Measurements from ENCODE around the gene IGBP1. TPM values are rescaled to one million over a fixed set of nuclear protein-coding genes. Genes with fewer than 3 reads are reported as not detected.

Gene IGBP1
- total RNA-seq, 1 donor from 2014 or later: 43.2 TPM

DNA sequence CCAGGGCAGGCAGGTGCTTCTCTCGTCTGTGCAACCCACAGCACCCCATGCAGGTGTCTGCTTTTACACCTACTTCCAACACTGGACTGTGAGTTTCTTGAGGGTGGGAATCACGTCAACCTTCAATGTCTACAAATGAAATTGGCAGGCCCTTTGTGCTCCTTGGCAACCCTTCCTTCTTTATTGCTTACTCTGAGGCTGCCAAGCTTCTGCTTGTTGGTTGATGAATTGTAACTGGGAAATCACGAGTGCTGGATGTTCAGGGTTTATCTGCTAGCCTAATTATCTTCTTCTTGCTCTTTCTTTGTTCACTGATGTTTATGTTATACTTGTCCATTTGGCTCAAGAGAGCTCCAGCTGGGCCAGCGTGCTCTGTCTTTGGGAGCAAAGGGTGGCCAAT lies 41.5 kb downstream of the IGBP1 start:
- no peaks in the 10 kb centered on the region for H3K9me3 ChIP-seq
- no peak overlapping the region for H3K27ac ChIP-seq
- no peak for TF ChIP-seq POLR2A (IDR thresholded peaks at IDR 0.05)
- no peak for TF ChIP-seq POLR2AphosphoS5 (IDR thresholded peaks at IDR 0.05; ENCODE audit: insufficient read depth in 1 of 2, low read depth in 1 of 2)
- TF ChIP-seq, protein P1, sequence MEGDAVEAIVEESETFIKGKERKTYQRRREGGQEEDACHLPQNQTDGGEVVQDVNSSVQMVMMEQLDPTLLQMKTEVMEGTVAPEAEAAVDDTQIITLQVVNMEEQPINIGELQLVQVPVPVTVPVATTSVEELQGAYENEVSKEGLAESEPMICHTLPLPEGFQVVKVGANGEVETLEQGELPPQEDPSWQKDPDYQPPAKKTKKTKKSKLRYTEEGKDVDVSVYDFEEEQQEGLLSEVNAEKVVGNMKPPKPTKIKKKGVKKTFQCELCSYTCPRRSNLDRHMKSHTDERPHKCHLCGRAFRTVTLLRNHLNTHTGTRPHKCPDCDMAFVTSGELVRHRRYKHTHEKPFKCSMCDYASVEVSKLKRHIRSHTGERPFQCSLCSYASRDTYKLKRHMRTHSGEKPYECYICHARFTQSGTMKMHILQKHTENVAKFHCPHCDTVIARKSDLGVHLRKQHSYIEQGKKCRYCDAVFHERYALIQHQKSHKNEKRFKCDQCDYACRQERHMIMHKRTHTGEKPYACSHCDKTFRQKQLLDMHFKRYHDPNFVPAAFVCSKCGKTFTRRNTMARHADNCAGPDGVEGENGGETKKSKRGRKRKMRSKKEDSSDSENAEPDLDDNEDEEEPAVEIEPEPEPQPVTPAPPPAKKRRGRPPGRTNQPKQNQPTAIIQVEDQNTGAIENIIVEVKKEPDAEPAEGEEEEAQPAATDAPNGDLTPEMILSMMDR (IDR thresholded peaks at IDR 0.05): no peak
- no peaks in the 10 kb centered on the region for H3K36me3 ChIP-seq
- DNase-seq (ENCODE audit: extremely low spot score in 2 of 2): no peak
- no peak overlapping the region for H3K4me3 ChIP-seq
- intact Hi-C loops (cut with DNase I): no loop called here
- H3K4me1 ChIP-seq: no peaks in the 10 kb centered on the region
- no peaks in the 10 kb centered on the region for H3K27me3 ChIP-seq

DNA sequence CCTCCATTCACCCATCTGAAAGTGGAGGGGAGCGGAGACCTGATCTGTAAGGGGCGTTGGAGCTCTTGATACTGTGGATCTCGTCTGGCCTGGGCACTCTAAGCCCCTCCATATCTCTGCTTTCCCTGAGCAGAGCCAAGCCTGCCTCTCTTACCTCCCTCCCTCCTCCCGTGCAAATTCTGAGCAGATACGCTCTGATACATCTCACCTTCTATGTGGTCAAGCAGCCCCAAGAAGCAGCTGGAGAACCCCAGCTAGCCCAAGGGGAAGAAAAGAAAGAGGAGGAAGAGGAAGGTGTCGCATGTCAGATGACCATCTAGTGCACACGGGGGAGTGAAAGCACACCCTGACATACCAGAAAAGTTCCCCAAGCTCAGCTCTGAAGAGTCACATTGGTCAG lies 42.1 kb downstream of the IGBP1 start:
- Histone ChIP-seq H3K36me3 (no peaks in the 10 kb centered on the region), H3K9me3 (no peaks in the 10 kb centered on the region), H3K4me3 (no peak overlapping the region), H3K4me1 (no peaks in the 10 kb centered on the region), H3K27ac (no peak overlapping the region), H3K27me3 (no peaks in the 10 kb centered on the region)
- intact Hi-C loops (cut with DNase I): no loop called here
- TF ChIP-seq, protein P1 (IDR thresholded peaks at IDR 0.05): no peak
- TF ChIP-seq POLR2A (IDR thresholded peaks at IDR 0.05): no peak
- no peak for DNase-seq (ENCODE audit: extremely low spot score in 2 of 2)

DNA sequence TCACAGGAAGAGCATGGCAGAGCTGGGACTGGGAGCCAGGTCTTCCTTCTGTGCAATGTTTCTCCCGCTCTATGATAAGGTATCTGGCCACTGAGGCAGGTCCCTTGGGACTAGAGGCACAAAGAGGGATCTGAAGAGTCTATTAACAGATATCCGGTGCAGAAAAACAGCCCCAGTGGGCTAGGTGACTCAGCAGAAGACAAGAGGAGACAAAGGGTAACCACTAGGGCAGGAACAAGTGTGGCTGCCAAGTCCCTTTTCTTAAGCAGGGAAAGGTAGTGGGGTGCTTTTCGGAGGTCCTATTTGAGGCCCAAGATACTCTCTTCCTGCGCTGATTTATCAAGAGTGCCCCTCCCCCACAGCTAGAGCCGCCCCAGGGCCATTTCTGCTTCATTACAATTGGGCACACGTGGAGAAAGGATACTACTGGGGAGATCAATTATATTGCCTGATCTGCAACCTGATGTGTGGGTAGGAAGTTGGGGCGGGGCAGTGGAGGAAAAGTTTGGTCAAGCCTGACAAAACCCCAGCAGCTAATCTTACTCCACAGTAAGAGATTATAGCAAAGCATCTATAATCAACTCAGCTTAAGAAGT lies 43.8 kb downstream of the IGBP1 start, which contains the start of gene DGAT2L6:
DGAT2L6 (plus strand) TSS at position 546 of the 596 bp plus-strand sequence. CDS start 100 bp downstream, outside the sequence.
- H3K36me3 ChIP-seq: no peaks in the 10 kb centered on the region
- no peak for TF ChIP-seq POLR2AphosphoS5 (IDR thresholded peaks at IDR 0.05; ENCODE audit: insufficient read depth in 1 of 2, low read depth in 1 of 2)
- TF ChIP-seq POLR2A (IDR thresholded peaks at IDR 0.05): no peak
- TF ChIP-seq, protein P1 (IDR thresholded peaks at IDR 0.05): no peak
- DNase-seq (ENCODE audit: extremely low spot score in 2 of 2): no peak
- no peaks in the 10 kb centered on the region for H3K4me1 ChIP-seq
- intact Hi-C loops (cut with DNase I): no loop called here
- no peaks in the 10 kb centered on the region for H3K9me3 ChIP-seq
- no peak within 1 kb of the TSS for H3K27ac ChIP-seq
- no peaks in the 10 kb centered on the region for H3K27me3 ChIP-seq
- no peak within 1 kb of the TSS for H3K4me3 ChIP-seq

DNA sequence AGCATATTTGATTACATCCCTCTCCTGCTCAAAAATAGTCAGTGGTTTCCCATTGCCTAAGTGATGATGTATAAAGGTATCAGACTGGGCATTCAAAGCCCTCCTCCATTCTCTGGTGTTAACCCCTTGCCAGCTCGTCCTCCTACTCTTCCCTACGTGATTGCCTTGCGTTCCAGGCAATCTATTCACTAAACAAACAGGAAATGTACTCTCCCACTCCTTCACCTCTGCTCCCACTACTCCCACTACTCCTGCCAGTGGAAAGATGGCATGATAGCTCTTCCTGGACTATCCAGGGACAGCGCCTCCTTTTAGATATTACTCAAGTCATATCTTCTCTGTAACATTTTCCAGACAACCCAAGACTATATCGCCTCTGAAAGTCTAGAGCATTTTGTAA lies 49.8 kb downstream of the IGBP1 start:
- Histone ChIP-seq H3K27ac (no peak overlapping the region), H3K9me3 (no peaks in the 10 kb centered on the region), H3K4me1 (no peaks in the 10 kb centered on the region), H3K36me3 (no peaks in the 10 kb centered on the region), H3K4me3 (no peak overlapping the region), H3K27me3 (no peaks in the 10 kb centered on the region)
- TF ChIP-seq, protein P1 (IDR thresholded peaks at IDR 0.05): no peak
- no peak for TF ChIP-seq POLR2AphosphoS5 (IDR thresholded peaks at IDR 0.05; ENCODE audit: insufficient read depth in 1 of 2, low read depth in 1 of 2)
- DNase-seq (ENCODE audit: extremely low spot score in 2 of 2): no peak
- intact Hi-C loops (cut with DNase I): no loop called here

DNA sequence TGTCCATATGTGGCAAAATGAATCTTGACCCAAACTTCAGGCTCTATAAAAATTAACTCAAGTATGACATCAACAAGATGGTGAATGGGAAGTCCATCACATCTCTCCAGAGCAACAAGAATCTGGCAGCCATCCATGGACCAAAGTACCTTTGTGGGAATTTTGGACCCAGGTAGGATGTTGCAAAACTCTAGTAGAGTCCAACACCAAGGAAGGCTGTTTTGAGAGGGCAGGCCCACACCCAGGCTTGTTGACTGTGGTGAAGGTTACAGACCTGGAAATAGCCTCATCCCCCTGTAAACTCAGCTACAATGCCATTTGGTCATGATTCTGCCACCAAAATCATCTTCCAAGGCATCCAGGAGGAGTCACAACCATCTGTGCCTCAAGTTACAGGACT lies 57.0 kb downstream of the IGBP1 start:
- no peaks in the 10 kb centered on the region for H3K4me1 ChIP-seq
- H3K4me3 ChIP-seq: no peak overlapping the region
- intact Hi-C loops (cut with DNase I): no loop called here
- H3K9me3 ChIP-seq: no peaks in the 10 kb centered on the region
- H3K36me3 ChIP-seq: no peaks in the 10 kb centered on the region
- TF ChIP-seq POLR2A (IDR thresholded peaks at IDR 0.05): no peak
- no peak for TF ChIP-seq POLR2AphosphoS5 (IDR thresholded peaks at IDR 0.05; ENCODE audit: insufficient read depth in 1 of 2, low read depth in 1 of 2)
- TF ChIP-seq, protein P1 (IDR thresholded peaks at IDR 0.05): no peak
- DNase-seq (ENCODE audit: extremely low spot score in 2 of 2): no peak
- H3K27me3 ChIP-seq: no peaks in the 10 kb centered on the region
- H3K27ac ChIP-seq: no peak overlapping the region

Measured in vagina (tissue), 2 donors.